GM19351 (cell line): ENCODE measurements around the gene GADD45A.
A peak's percentile ranks its signal among the peaks of the same experiment; 100 is the strongest.
"Not testable (repeated sequence)": the region's sequence is repeated elsewhere in the genome, so short reads cannot be mapped to it uniquely, and the experiment has no call there.

Source experiments
- ATAC-seq: cut with Tn5 transposase; IDR thresholded peaks from one replicate; pipeline ENCODE4 v1.9.1; 2021; ENCODE audit warnings: mild to moderate bottlenecking, moderate library complexity; ENCODE audit not compliant: unreplicated experiment

GADD45A gene

DNA sequence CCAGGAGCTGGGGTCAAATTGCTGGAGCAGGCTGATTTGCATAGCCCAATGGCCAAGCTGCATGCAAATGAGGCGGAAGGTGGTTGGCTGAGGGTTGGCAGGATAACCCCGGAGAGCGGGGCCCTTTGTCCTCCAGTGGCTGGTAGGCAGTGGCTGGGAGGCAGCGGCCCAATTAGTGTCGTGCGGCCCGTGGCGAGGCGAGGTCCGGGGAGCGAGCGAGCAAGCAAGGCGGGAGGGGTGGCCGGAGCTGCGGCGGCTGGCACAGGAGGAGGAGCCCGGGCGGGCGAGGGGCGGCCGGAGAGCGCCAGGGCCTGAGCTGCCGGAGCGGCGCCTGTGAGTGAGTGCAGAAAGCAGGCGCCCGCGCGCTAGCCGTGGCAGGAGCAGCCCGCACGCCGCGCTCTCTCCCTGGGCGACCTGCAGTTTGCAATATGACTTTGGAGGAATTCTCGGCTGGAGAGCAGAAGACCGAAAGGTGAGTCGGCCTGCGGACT, at the start of gene GADD45A:
Gene GADD45A, plus strand, starts transcription at position 135 of the 491 bp plus-strand sequence. Its CDS starts 294 bp downstream, at position 429.
- peak; percentile 72 for ATAC-seq

DNA sequence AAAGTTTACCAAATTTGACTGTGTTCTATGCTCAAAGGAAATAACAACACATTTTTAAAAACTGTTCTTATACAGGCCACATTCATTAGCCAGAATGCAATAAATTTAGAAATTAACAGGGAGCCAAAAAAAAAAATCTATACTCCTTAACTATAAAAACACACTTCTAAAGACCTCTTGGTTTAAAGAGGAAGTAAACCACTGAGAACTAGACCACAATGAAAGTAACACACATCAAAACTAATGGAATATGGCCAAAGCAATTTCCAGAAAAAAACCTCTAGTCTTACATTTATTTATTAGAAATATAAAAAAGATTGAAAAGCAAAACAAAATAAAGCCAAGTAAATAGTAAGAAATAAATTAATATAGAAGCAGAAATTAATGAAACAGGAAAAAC, 48.9 kb upstream of the GADD45A start:
- peak; percentile 45 for ATAC-seq

DNA sequence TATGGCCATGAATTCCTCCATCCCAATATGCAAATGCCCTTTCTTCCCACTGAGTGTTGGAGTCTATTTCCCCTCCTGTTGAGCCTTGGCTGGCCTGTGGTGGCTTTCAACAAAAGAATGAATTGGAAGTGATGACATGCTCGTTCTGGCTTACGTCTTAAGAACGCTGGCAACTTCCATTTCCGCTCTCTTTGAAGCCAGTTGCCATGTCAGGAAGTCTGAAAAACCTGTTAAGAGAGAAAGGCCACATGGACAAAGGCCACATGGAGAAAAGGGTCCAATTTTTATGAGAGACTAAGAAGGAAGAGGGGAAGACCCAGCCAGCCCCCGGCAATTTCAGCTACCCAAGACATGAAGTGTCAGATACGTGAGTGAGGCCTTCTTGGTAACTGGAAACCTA, 45.6 kb upstream of the GADD45A start:
- no peak for ATAC-seq

DNA sequence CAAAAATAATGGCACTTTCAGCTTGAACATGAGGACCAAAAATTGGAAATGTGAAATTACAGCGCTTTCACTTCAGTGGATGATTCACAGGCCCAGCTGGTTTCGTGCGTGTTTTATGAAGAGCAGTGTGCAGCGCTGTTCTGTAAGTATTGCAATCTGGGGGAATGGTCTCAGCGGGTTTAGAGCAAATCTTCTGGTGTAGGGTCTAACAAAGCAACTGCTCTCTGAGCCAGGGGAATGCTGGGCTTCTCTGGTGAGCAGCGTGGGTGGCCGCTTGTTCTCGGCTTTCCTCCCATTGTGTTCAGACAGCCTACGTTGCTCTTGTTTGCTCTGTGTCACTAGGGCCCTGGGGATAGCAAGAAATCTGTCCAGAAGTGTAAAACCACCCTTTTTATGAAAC, 42.4 kb upstream of the GADD45A start:
- no peak for ATAC-seq

DNA sequence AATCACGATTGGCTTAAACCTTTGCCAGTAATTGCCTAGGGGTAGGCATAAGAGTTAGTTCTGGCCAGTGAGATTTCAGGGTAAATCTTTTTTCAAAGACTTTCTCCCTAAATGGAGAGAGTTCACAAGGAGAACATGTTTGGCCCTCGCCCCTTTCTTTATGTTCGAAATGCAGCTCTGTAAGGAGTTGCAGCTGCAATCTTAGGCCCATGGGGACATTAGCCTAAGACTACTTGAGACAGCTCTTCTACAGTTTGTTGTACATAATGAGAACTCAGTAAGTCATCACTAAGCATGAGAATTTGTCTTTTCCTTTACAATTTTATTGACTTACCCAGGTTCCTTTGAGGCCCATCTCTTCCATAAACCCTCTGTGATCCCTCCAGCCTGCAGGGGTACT, 40.4 kb upstream of the GADD45A start:
- no peak for ATAC-seq

DNA sequence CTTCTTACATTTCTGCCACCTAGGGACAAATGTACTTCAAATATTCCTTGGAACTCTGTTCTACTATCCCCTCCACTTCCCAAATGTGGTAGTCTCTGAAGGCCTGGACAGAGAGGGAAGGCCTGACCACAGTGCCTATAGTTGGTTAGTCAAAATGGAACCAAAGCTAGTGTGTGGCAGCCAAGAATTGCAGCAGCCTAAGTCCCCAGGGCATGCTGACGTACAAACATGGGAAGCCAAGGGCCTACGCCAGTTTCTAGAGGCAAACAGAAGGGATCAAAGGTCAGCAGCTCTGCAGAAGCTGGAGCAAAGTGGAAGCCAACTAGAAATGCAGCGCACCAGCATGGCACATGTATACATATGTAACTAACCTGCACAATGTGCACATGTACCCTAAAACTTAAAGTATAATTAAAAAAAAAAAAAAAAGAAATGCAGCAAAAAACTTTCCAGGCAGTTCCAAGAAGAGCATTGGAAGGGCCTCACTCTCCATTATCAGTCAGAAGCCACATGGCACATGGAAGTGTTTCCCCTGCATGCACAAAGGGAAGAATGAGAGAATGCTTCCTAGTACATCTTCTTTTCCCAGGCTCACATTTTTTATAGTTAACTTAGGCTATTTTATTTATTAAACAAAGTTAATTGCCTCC, 39.4 kb upstream of the GADD45A start:
- no peak for ATAC-seq

GRCh38 chr1:67646145-67647035, 38.6 kb upstream of the GADD45A start:
- ATAC-seq = no peak

GRCh38 chr1:67647036-67647798, 37.8 kb upstream of the GADD45A start:
- no peak for ATAC-seq

GRCh38 chr1:67647814-67648358, 37.1 kb upstream of the GADD45A start:
- no peak for ATAC-seq

DNA sequence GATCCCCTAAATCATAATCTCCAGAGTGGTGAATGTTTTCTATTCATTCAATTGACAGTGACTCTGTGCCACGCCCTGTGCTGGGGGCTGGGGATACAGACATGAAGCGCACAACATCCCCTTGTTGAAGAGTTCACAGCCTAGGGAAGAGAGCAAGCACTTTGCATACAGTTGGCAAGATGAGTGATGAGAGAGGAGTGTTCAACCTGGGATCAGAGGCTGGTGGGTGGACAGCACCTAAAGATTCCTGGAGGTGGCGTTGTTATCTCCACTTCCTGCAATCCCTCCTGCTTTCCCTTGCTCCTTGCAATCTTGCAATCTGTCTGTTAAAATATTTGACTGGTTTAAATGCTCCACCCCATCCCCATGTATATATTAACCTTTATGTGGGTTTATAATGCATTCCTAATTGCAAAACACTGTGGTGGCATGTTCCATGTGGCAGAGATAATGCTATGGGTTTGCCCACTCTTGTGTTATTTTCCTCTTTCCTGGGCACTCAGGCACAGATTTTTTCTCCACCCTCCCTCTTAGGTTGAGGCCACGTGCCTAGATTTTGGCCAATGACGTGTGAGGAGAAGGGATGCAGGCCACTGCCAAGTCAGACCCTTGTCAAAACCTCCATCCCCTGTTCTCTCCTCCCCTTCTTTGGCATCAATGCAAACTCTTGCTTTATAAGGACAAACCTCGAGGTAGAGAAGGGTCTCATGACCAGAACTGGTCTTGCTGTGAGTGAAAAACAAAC, 36.2 kb upstream of the GADD45A start:
- no peak for ATAC-seq

DNA sequence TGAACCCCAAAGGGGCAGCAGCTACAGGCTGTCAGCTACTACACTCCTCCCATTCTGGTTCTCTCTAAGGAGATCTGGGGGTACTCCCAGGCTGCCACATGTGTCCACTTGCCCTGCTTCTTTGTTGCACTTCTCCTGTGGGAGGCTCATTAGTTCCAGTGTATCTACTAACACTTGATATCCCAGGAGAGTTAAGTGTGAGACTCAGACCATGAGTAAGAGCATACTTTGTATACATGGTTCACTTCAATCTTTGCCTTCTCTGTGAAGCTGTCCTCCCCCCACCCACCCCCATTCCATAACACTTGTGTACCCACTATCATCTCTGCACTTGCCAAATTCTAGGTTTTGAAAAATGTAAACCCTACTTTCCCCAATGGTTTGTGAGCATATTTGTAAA, 34.9 kb upstream of the GADD45A start:
- no peak for ATAC-seq

DNA sequence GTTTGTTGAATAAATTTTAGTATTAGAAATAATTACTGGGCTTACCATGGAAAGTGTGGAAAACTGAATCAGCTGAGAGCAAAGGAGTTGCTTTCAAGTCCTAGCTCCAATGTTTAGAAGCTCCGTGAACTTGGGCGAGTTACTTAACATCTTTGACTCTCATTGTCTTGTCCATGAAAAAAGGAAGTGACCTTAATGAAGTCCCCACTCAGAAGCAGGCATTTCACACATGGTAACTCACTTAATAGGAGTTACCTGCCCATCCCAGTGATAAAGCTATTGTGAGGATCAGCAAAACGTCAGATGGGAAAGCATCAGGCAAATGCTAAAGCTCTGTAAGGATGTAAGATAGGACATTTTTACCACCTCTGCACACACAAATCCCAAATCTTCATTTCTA, 34.0 kb upstream of the GADD45A start:
- ATAC-seq = no peak

- ATAC-seq = peak; percentile 61
Observed at GRCh38 chr1:67652800-67653199, 32.2 kb upstream of the GADD45A start.

DNA sequence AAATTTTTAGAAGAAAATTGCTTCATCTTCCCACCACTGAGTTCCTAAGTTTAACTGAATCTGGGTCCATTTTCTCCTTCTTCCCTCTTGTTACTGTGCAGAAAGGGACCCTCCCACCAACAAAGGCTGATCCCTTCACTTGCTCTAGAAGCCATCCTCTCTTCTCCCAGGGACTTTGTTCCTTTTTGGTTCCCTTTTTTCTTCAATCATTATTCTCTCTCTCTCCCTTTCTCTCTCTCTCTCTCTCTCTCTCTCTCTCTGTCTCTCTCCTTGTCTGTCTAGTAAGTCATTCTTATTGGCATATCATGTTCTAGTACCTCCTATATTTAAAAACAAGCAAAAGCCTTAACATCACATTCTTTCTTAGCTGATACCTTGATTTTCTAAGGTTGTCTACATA, 31.7 kb upstream of the GADD45A start:
- no peak for ATAC-seq

- ATAC-seq = no peak
Observed at GRCh38 chr1:67655581-67655980, 29.4 kb upstream of the GADD45A start.

- ATAC-seq = not testable (repeated sequence)
Observed at GRCh38 chr1:67657152-67657551, 27.8 kb upstream of the GADD45A start.

GRCh38 chr1:67659229-67659628, 25.8 kb upstream of the GADD45A start:
- no peak for ATAC-seq

DNA sequence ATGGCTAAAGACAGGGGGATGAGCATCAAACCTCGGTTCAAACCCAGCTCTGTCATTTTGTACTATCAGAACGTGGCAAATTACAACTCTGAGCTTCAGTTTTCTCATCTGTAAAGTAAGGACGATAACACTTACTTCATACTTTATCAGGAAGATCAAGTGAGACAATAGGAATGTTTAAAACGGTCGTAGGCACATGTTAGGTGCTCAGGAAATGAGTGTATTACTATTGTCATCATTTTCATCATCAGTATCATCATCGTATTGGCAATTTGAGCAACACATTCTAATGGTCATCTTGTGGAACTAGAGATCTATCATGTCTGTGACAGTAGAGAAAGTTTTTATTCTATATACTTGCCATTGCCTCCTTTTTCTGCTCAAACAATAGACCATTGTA, 22.1 kb upstream of the GADD45A start:
- ATAC-seq = no peak

- no peak for ATAC-seq
Observed at GRCh38 chr1:67664048-67664447, 21.0 kb upstream of the GADD45A start.

GRCh38 chr1:67665307-67665706, 19.7 kb upstream of the GADD45A start:
- not testable (repeated sequence) for ATAC-seq
